GM12878 (cell line): ENCODE measurements around the gene GJD3. TPM values are rescaled to one million over a fixed set of nuclear protein-coding genes. Genes with fewer than 3 reads are reported as not detected.
A peak's percentile ranks its signal among the peaks of the same experiment; 100 is the strongest.

Experiments used
- ATAC-seq: fragments of 200-7000 bp; cut with Tn5 transposase; 3 replicates; pipeline ENCODE4 v1.9.1; 2020; ENCODE audit warnings: mild to moderate bottlenecking, moderate library complexity
- BruUV-seq: library from RNA; stranded (reverse); fragments of 400-500 nt; replicated peaks from 2 replicates; lab custom pipeline; 2021; lab: Mats Ljungman, UMichigan
- CTCF ChIA-PET: fragments of 300-600 bp; sonication (Branson Sonifier 250); formaldehyde crosslinking; extraction: SDS; loops from one replicate; lab custom pipeline; 2021; ENCODE audit warnings: inconsistent platforms; lab: Yijun Ruan, JAX
- POLR2A ChIA-PET: fragments of 350-600 bp; formaldehyde crosslinking; extraction: SDS; loops from one replicate; lab custom pipeline; 2021; ENCODE audit warnings: inconsistent platforms; lab: Charles Lee
- RAD21 ChIA-PET: fragments of 300-600 bp; sonication (Branson Sonifier 250); formaldehyde crosslinking; loops from one replicate; lab custom pipeline; 2023; ENCODE audit warnings: antibody characterized with exemption; ENCODE audit not compliant: unreplicated experiment; lab: Charles Lee
- SMC1A ChIA-PET: fragments of 300-600 bp; sonication (Branson Sonifier 250); formaldehyde crosslinking; loops from one replicate; lab custom pipeline; 2023; ENCODE audit not compliant: unreplicated experiment, uncharacterized antibody; lab: Charles Lee
- DNase-seq: peaks from one replicate; pipeline ENCODE4 v3.0.0-alpha.2; 2011; ENCODE audit warnings: low read depth, low spot score
- FAIRE-seq: peaks from 3 replicates; lab custom pipeline; 2011; peaks lifted over from hg19 to GRCh38; lab: Jason Lieb, UNC
- H2AFZ ChIP-seq: 2 replicates; pipeline ENCODE4 v1.6.0; 2011; ENCODE audit warnings: low read depth, low read length, control low read depth; ENCODE audit not compliant: control insufficient read depth
- H3K27ac ChIP-seq: 2 replicates; pipeline ENCODE4 v1.5.1; 2011; ENCODE audit warnings: control low read depth; ENCODE audit not compliant: control insufficient read depth, insufficient read depth
- H3K27me3 ChIP-seq, 2 experiments: replicated peaks in 1 of 2; 2 replicates each; pipeline versions ENCODE4 v1.6.0 to v1.6.1; 2011; ENCODE audit warnings: low read length in 1 of 2; ENCODE audit not compliant: control insufficient read depth in 2 of 2, insufficient read depth in 2 of 2
- H3K36me3 ChIP-seq, 2 experiments: 2 replicates each; pipeline ENCODE4 v1.5.1; 2011; ENCODE audit warnings: low read length in 1 of 2; ENCODE audit not compliant: control insufficient read depth in 2 of 2, insufficient read depth in 2 of 2
- H3K4me1 ChIP-seq: 2 replicates; pipeline ENCODE4 v1.6.1; 2011; ENCODE audit warnings: mild to moderate bottlenecking, low read length, moderate library complexity, mixed read lengths; ENCODE audit not compliant: control insufficient read depth, insufficient read depth
- H3K4me2 ChIP-seq: 2 replicates; pipeline ENCODE4 v1.6.0; 2011; ENCODE audit warnings: control low read depth; ENCODE audit not compliant: control insufficient read depth, insufficient read depth
- H3K4me3 ChIP-seq: fragments of 200-600 bp; sonication (generic); 2 replicates; pipeline ENCODE4 v1.5.1; 2016
- H3K79me2 ChIP-seq: 2 replicates; pipeline ENCODE4 v1.6.0; 2011; ENCODE audit warnings: low read length; ENCODE audit not compliant: control insufficient read depth, insufficient read depth
- H3K9ac ChIP-seq: 2 replicates; pipeline ENCODE4 v1.8.0; 2011; ENCODE audit warnings: low read length, control low read depth, mixed read lengths; ENCODE audit not compliant: control insufficient read depth, insufficient read depth
- H3K9me3 ChIP-seq: replicated peaks from 3 replicates; pipeline ENCODE4 v1.5.1; 2011; ENCODE audit warnings: mild to moderate bottlenecking, low read length; ENCODE audit not compliant: control insufficient read depth, insufficient read depth
- H4K20me1 ChIP-seq: 2 replicates; pipeline ENCODE4 v1.6.0; 2011; ENCODE audit not compliant: control insufficient read depth, insufficient read depth
- BMI1 ChIP-seq: fragments of 450-650 bp; IDR thresholded peaks from 2 replicates; pipeline ENCODE4 v1.6.1; 2016; ENCODE audit warnings: mild to moderate bottlenecking, moderate library complexity, borderline replicate concordance
- CBFB ChIP-seq: IDR thresholded peaks from 2 replicates; pipeline ENCODE4 v1.6.1; 2016; ENCODE audit warnings: antibody characterized with exemption, low read depth
- NKRF ChIP-seq: fragments of 450-650 bp; conservative IDR thresholded peaks from 2 replicates; pipeline ENCODE4 v1.6.1; 2017; ENCODE audit warnings: mild to moderate bottlenecking, moderate library complexity
- RB1 ChIP-seq: fragments of 450-650 bp; formaldehyde crosslinking; IDR thresholded peaks from 2 replicates; pipeline ENCODE4 v1.6.1; 2017; ENCODE audit warnings: mild to moderate bottlenecking, borderline replicate concordance
- TBL1XR1 ChIP-seq: IDR thresholded peaks from 2 replicates; pipeline ENCODE4 v1.6.1; 2012; ENCODE audit warnings: low read depth, low read length, improper control_type of control experiment
- WGBS: methylation state at CpG from one replicate; pipeline ENCODE4 v1.1.6; 2016; ENCODE audit warnings: low lambda C conversion rate; ENCODE audit not compliant: insufficient replicate concordance, insufficient coverage; ENCODE audit errors: missing lambda C conversion rate; 5-methylcytosine and 5-hydroxymethylcytosine counted together
- in situ Hi-C: fragments of 300-500 bp; cut with MboI; formaldehyde crosslinking; loops from 9 replicates; pipeline ENCODE4 v1.14.3; 2018; ENCODE audit warnings: mixed read lengths
- intact Hi-C: fragments of 100-400 bp; cut with micrococcal nuclease; formaldehyde crosslinking; loops from one replicate; pipeline ENCODE4 v1.14.2; 2022; ENCODE audit not compliant: unreplicated experiment
- polyA plus RNA-seq, 11 experiments: library from polyadenylated mRNA; depleted of rRNA in 4 of 11; unstranded in 6 of 11; stranded (reverse) in 5 of 11; fragments of >200 nt; fragmentation: Nextera tagmentation in 4 of 11; fragmentation: Illumina TruSeq in 1 of 11; extraction: Ambion mirVana in 4 of 11; extraction: Trizol in 1 of 11; gene quantifications; 1 replicate in 1 of 11; 2 replicates in 10 of 11; pipeline versions ENCODE4 v1.2.1 to v1.2.3, GENCODE V29; 2011 to 2016; ENCODE audit warnings: inconsistent platforms in 2 of 11, missing spikeins in 2 of 11, low read depth in 1 of 11
- total RNA-seq, 4 experiments: library from RNA; depleted of rRNA in 3 of 4; stranded (reverse); fragments of >200 nt in 3 of 4; fragmentation: Illumina TruSeq in 1 of 4; extraction: Trizol in 1 of 4; gene quantifications; 2 replicates each; pipeline versions ENCODE4 v1.2.1 to v1.2.3, GENCODE V29; 2013 to 2021
- TF ChIP-seq, protein P1 (sequence below): IDR thresholded peaks from 2 replicates; pipeline ENCODE4 v1.6.1; 2011; ENCODE audit warnings: mild to moderate bottlenecking, low read depth, low read length, moderate library complexity; ENCODE audit not compliant: insufficient replicate concordance

The GJD3 gene
- total and polyA plus RNA-seq, 10 of the 15 experiments (the other 5 are each of a cell fraction or from before 2014, with no cell fraction given) = 1.6 TPM; not detected in 9

DNA sequence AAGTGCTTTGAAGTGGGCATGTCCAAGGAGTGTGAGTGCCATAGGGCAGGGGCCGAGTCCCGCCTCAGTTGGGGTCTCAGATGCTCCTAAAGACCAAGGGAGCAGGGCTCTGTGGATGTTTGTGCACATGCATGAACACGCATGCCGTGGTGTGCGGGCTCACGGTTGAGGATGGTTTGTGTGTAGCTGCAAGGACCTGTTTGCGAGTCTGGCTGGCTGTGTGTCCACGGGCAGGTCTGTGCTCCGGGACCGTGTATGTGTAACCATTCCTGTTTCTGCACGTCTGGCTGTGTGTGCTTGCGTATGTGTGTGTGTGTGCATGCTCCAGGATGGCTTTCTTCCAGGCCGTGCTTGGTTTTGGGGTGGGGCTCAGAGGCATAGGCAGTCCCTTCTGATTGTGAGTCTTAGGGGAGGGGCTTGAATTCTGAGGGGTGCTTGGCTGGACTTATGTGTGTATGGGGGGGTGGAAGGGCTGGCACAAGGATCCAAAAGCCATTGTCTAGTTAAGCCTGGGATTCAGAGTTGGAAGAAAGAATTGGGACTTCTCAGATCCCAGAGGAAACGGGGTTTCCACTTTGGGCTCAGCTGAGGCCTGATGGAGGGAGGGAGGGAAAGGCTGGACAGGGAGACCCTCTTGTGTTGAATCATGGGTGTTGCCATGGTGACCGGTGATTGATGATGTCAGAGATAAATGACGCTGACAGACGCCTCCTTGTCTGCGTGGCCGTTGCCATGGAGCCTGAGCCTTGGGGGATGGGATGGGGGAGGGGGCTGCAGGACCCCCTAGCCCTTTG is 14.4 kb downstream of the GJD3 start:
- DNase-seq = no peak
- Histone ChIP-seq H3K27ac (no peak overlapping the region), H3K4me1 (peaks cover 27% of the 10 kb centered on the region), H3K4me3 (no peak overlapping the region), H3K79me2 (peaks cover 19% of the 10 kb centered on the region), H2AFZ (no peak overlapping the region), H3K9me3 (no peaks in the 10 kb centered on the region), H3K36me3 (peaks cover 18 to 48% of the 10 kb centered on the region in 2 experiments), H3K9ac (no peak overlapping the region), H3K4me2 (no peak overlapping the region), H3K27me3 (no peaks in the 10 kb centered on the region), H4K20me1 (no peaks in the 10 kb centered on the region)
- ChIA-PET CTCF (interaction anchor here (0.9 to 9.1 kb wide), 2 partner anchors 8 to 44 kb away, joined by 3 to 311 read pairs; partner anchors contain the start of gene RARA), POLR2A (no interaction called here), SMC1A (no interaction called here), RAD21 (interaction anchor here (0.7 to 8.2 kb wide), 2 partner anchors 15 to 45 kb away, joined by 3 to 271 read pairs; partner anchors contain the start of gene RARA)
- in situ Hi-C loops (loop anchor here (5.0 kb wide), 1 partner anchor 48 kb away; no protein-coding TSS in a partner anchor), intact Hi-C loops (no loop called here)
- BruUV-seq = no TSS peak
- no peak for FAIRE-seq
- no peak for ATAC-seq
- TF ChIP-seq NKRF = no peak
- no peak for TF ChIP-seq TBL1XR1
- TF ChIP-seq CBFB = no peak
- TF ChIP-seq RB1 = no peak
- TF ChIP-seq BMI1 = 0 out of 2 replicates have a peak, but pooled peaks have one; percentile 43
- TF ChIP-seq, protein P1, sequence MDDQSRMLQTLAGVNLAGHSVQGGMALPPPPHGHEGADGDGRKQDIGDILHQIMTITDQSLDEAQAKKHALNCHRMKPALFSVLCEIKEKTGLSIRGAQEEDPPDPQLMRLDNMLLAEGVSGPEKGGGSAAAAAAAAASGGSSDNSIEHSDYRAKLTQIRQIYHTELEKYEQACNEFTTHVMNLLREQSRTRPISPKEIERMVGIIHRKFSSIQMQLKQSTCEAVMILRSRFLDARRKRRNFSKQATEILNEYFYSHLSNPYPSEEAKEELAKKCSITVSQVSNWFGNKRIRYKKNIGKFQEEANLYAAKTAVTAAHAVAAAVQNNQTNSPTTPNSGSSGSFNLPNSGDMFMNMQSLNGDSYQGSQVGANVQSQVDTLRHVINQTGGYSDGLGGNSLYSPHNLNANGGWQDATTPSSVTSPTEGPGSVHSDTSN = peak; percentile 46
- WGBS = 89% methylated on average over 19 of the region's 19 CpGs
